COR-L47 (cell line): ENCODE data around the gene SCAMP1.

Experiments
- DNase-seq: peaks from one replicate; lab custom pipeline; 2025; lab: John Stamatoyannopoulos, UW

Gene SCAMP1

GRCh38 chr5:78514427-78515330, 154.3 kb downstream of the SCAMP1 start:
- DNase-seq: no peak

GRCh38 chr5:78515670-78516069, 155.3 kb downstream of the SCAMP1 start:
- DNase-seq: no peak

- DNase-seq: no peak
Observed at GRCh38 chr5:78518365-78519197, 158.2 kb downstream of the SCAMP1 start.

GRCh38 chr5:78519198-78519941, 159.0 kb downstream of the SCAMP1 start:
- DNase-seq: no peak

- DNase-seq: no peak
Observed at GRCh38 chr5:78521455-78521854, 161.0 kb downstream of the SCAMP1 start.

- no peak for DNase-seq
Observed at GRCh38 chr5:78522476-78523260, 162.3 kb downstream of the SCAMP1 start.

- DNase-seq: no peak
Observed at GRCh38 chr5:78523314-78524193, 163.1 kb downstream of the SCAMP1 start.

GRCh38 chr5:78526049-78526525, 165.7 kb downstream of the SCAMP1 start:
- no peak for DNase-seq

- DNase-seq: no peak
Observed at GRCh38 chr5:78527054-78527859, 166.8 kb downstream of the SCAMP1 start.

- DNase-seq: no peak
Observed at GRCh38 chr5:78527925-78528324, 167.5 kb downstream of the SCAMP1 start.
